B cell (primary cell): Measurements from ENCODE around the gene HCN1. TPM values are rescaled to one million over a fixed set of nuclear protein-coding genes. Genes with fewer than 3 reads are reported as not detected.

ENCODE experiments used
- ATAC-seq: fragments of 200-7000 bp; cut with Tn5 transposase; one replicate; pipeline ENCODE4 v1.10.0; 2021; ENCODE audit warnings: low read depth, mild to moderate bottlenecking, moderate number of reproducible peaks, moderate library complexity
- CTCF ChIA-PET: fragments of 350-600 bp; sonication (Branson Sonifier 250); formaldehyde crosslinking; loops from one replicate; lab custom pipeline; 2021; ENCODE audit warnings: antibody characterized with exemption, inconsistent platforms; lab: Charles Lee
- POLR2A ChIA-PET: fragments of 350-600 bp; sonication (Branson Sonifier 250); formaldehyde crosslinking; loops from one replicate; lab custom pipeline; 2021; ENCODE audit warnings: antibody characterized with exemption; lab: Charles Lee
- DNase-seq: peaks from one replicate; pipeline ENCODE4 v3.0.0; 2013
- H2AFZ ChIP-seq: 2 replicates; pipeline ENCODE4 v1.6.1; 2012; ENCODE audit warnings: mild to moderate bottlenecking, low read depth, low read length; ENCODE audit not compliant: insufficient read depth, poor library complexity, severe bottlenecking
- H3K27ac ChIP-seq, 2 donors: 1 replicate in 1 of 2; 2 replicates in 1 of 2; pipeline ENCODE4 v1.5.1; 2012 to 2013; ENCODE audit warnings: low read length in 2 of 2, mild to moderate bottlenecking in 2 of 2, moderate library complexity in 1 of 2
- H3K27me3 ChIP-seq, 4 experiments: fragments of 200-600 bp in 1 of 4; sonication (generic) in 1 of 4; replicated peaks in 1 of 4; 1 replicate in 2 of 4; 2 replicates in 2 of 4; pipeline versions ENCODE4 v1.6.1 to v1.7.0; 2013 to 2016; ENCODE audit warnings: low read length in 3 of 4, mild to moderate bottlenecking in 2 of 4, mixed read lengths in 1 of 4, moderate library complexity in 1 of 4; ENCODE audit not compliant: insufficient read depth in 4 of 4, control insufficient read depth in 3 of 4; ENCODE audit errors: control extremely low read depth in 1 of 4
- H3K36me3 ChIP-seq, 2 experiments: replicated peaks in 1 of 2; 1 replicate in 1 of 2; 2 replicates in 1 of 2; pipeline versions ENCODE4 v1.6.1 to v1.7.1; 2013; ENCODE audit warnings: low read length in 1 of 2; ENCODE audit not compliant: insufficient read depth in 2 of 2, control insufficient read depth in 1 of 2; ENCODE audit errors: control extremely low read depth in 1 of 2, extremely low read depth in 1 of 2
- H3K4me1 ChIP-seq, 2 donors: fragments of 200-600 bp in 1 of 2; sonication (generic) in 1 of 2; 1 replicate in 1 of 2; 2 replicates in 1 of 2; pipeline versions ENCODE4 v1.5.1 to v1.6.1; 2013 to 2017; ENCODE audit warnings: low read length in 2 of 2; ENCODE audit not compliant: control insufficient read depth in 2 of 2, insufficient read depth in 2 of 2
- H3K4me2 ChIP-seq: replicated peaks from 2 replicates; pipeline ENCODE3; 2012; ENCODE audit warnings: mild to moderate bottlenecking, low read depth, low read length; ENCODE audit not compliant: poor library complexity, severe bottlenecking
- H3K4me3 ChIP-seq, 5 experiments: fragments of 200-600 bp in 1 of 5; sonication (generic) in 1 of 5; 1 replicate in 3 of 5; 2 replicates in 2 of 5; pipeline versions ENCODE4 v1.5.1 to v1.7.0; 2011 to 2016; ENCODE audit warnings: low read length in 4 of 5, mild to moderate bottlenecking in 4 of 5, low read depth in 2 of 5, control low read depth in 1 of 5, moderate library complexity in 1 of 5; ENCODE audit not compliant: insufficient read depth in 1 of 5; ENCODE audit errors: control extremely low read depth in 1 of 5, extremely low read depth in 1 of 5
- H3K79me2 ChIP-seq: fragments of 200-600 bp; sonication (generic); one replicate; pipeline ENCODE4 v1.6.0; 2016; ENCODE audit warnings: low read length; ENCODE audit not compliant: control insufficient read depth, insufficient read depth
- H3K9ac ChIP-seq: fragments of 200-600 bp; sonication (generic); 2 replicates; pipeline ENCODE4 v1.6.1; 2017; ENCODE audit warnings: mild to moderate bottlenecking, low read length, moderate library complexity
- H3K9me3 ChIP-seq, 3 donors: one replicate each; pipeline versions ENCODE4 v1.6.1 to v1.7.1; 2013; ENCODE audit warnings: low read length in 2 of 3; ENCODE audit not compliant: control insufficient read depth in 2 of 3, insufficient read depth in 1 of 3; ENCODE audit errors: control extremely low read depth in 1 of 3
- H4K20me1 ChIP-seq: 2 replicates; pipeline ENCODE4 v1.6.0; 2012; ENCODE audit warnings: mild to moderate bottlenecking, low read length; ENCODE audit not compliant: insufficient read depth, control insufficient read depth, poor library complexity, severe bottlenecking
- H3K27ac Mint-ChIP-seq: one replicate; pipeline ENCODE4 v1.8.0; 2021; ENCODE audit warnings: mixed read lengths
- H3K27me3 Mint-ChIP-seq: one replicate; pipeline ENCODE4 v1.8.0; 2021; ENCODE audit warnings: mixed read lengths
- H3K4me1 Mint-ChIP-seq: one replicate; pipeline ENCODE4 v1.8.0; 2021; ENCODE audit warnings: mixed read lengths
- H3K4me3 Mint-ChIP-seq: one replicate; pipeline ENCODE4 v1.8.0; 2021; ENCODE audit warnings: mixed read lengths
- H3K9me3 Mint-ChIP-seq: one replicate; pipeline ENCODE4 v1.8.0; 2022; ENCODE audit warnings: mixed read lengths; ENCODE audit not compliant: insufficient read depth
- CTCF ChIP-seq: fragments of 200-600 bp; IDR thresholded peaks from one replicate; pipeline ENCODE4 v1.8.0; 2022; ENCODE audit warnings: antibody characterized with exemption, mild to moderate bottlenecking
- EZH2 ChIP-seq: IDR thresholded peaks from 2 replicates; pipeline ENCODE4 v1.6.1; 2012; ENCODE audit warnings: borderline replicate concordance, low read depth, mild to moderate bottlenecking, moderate library complexity, low read length; ENCODE audit not compliant: insufficient read depth, poor library complexity, severe bottlenecking
- WGBS: methylation state at CpG from one replicate; pipeline ENCODE4 v1.1.5; 2013; ENCODE audit warnings: missing lambda C conversion rate; ENCODE audit not compliant: insufficient coverage; 5-methylcytosine and 5-hydroxymethylcytosine counted together
- intact Hi-C: fragments of 100-400 bp; cut with micrococcal nuclease; formaldehyde crosslinking; loops from one replicate; pipeline ENCODE4 v1.10.0; 2022
- polyA plus RNA-seq: library from polyadenylated mRNA; depleted of rRNA; stranded (reverse); fragments of >200 nt; gene quantifications from 2 replicates; pipeline ENCODE4 v1.2.3, GENCODE V29; 2012
- total RNA-seq, 2 donors: library from RNA; stranded (reverse); fragments of 120-200 nt in 1 of 2; gene quantifications; 1 replicate in 1 of 2; 2 replicates in 1 of 2; pipeline versions ENCODE4 v1.2.3 to v1.2.4, GENCODE V29; 2013 to 2022

Gene HCN1
- total and polyA plus RNA-seq, 2 donors (not counting 1 experiment from before 2014, with no cell fraction given) = not detected

- H2AFZ ChIP-seq = no peak overlapping the region
- H3K4me3 Mint-ChIP-seq = no peak overlapping the region
- no peaks in the 10 kb centered on the region for H4K20me1 ChIP-seq
- no peaks in the 10 kb centered on the region for H3K27me3 ChIP-seq
- no peak overlapping the region for H3K4me3 ChIP-seq
- H3K9ac ChIP-seq = no peak overlapping the region
- intact Hi-C loops = no loop called here
- no peaks in the 10 kb centered on the region for H3K27me3 Mint-ChIP-seq
- ATAC-seq (no peak), DNase-seq (no peak)
- no peaks in the 10 kb centered on the region for H3K79me2 ChIP-seq
- H3K27ac Mint-ChIP-seq = no peak overlapping the region
- CTCF ChIA-PET = no interaction called here
- H3K9me3 Mint-ChIP-seq = no peaks in the 10 kb centered on the region
- H3K27ac ChIP-seq = no peak overlapping the region
- POLR2A ChIA-PET = no interaction called here
- no peaks in the 10 kb centered on the region for H3K4me1 Mint-ChIP-seq
- H3K4me1 ChIP-seq = no peaks in the 10 kb centered on the region
- H3K9me3 ChIP-seq = no peaks in the 10 kb centered on the region
- TF ChIP-seq EZH2 = no peak
- no CpG with 5 or more reads among the region's 2 CpGs for WGBS
- H3K36me3 ChIP-seq = no peaks in the 10 kb centered on the region
- H3K4me2 ChIP-seq = no peak overlapping the region
Observed at GRCh38 chr5:45274241-45274640, 421.9 kb downstream of the HCN1 start.

DNA sequence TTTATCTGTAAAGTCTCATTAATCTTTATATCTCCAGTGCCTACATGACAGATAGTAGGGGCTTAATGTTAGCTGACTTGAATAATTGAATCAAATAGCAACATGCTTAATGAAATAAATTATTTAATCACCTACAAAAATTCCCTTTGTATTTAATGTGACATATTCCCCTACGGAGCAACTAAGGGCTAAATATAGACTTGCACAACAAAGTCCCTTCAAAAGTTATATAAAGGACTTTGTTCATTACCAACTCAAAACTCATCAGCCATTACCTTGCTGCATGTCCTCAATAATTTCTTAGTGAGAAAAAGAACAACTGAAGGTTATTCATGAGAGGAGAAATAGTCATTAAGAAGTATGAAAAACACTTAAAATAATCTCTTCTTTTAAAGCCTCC lies 424.6 kb downstream of the HCN1 start:
- ChIA-PET POLR2A (no interaction called here), CTCF (no interaction called here)
- no peak for TF ChIP-seq CTCF
- TF ChIP-seq EZH2 = no peak
- no peak overlapping the region for H3K9ac ChIP-seq
- Mint-ChIP-seq H3K9me3 (no peaks in the 10 kb centered on the region), H3K4me3 (no peak overlapping the region), H3K27ac (no peak overlapping the region), H3K27me3 (no peaks in the 10 kb centered on the region), H3K4me1 (no peaks in the 10 kb centered on the region)
- no peak overlapping the region for H2AFZ ChIP-seq
- no peak overlapping the region for H3K4me3 ChIP-seq
- no peak for ATAC-seq
- intact Hi-C loops = no loop called here
- no peaks in the 10 kb centered on the region for H3K9me3 ChIP-seq
- H3K4me1 ChIP-seq = no peaks in the 10 kb centered on the region
- H3K27me3 ChIP-seq = no peaks in the 10 kb centered on the region
- no peak for DNase-seq
- no peak overlapping the region for H3K4me2 ChIP-seq
- WGBS = no CpG with 5 or more reads among the region's 1 CpG
- H3K27ac ChIP-seq = no peak overlapping the region
- no peaks in the 10 kb centered on the region for H3K36me3 ChIP-seq
- H3K79me2 ChIP-seq = no peaks in the 10 kb centered on the region
- no peaks in the 10 kb centered on the region for H4K20me1 ChIP-seq
